Gastrocnemius medialis (tissue), 4 donors: ENCODE data around the gene S1PR5. TPM values are rescaled to one million over a fixed set of nuclear protein-coding genes. Genes with fewer than 3 reads are reported as not detected.

Experiments used
- ATAC-seq, 2 donors: fragments of 150-250 bp; one replicate each; pipeline ENCODE4 v1.9.1; 2016
- DNase-seq, 2 donors: peaks; one replicate each; pipeline ENCODE4 v3.0.0-alpha.2; 2019
- H3K27ac ChIP-seq, 4 donors: fragments of 200-600 bp; sonication (generic); 1 replicate in 1 of 4; 2 replicates in 3 of 4; pipeline ENCODE4 v1.5.1; 2016 to 2018; ENCODE audit warnings: mild to moderate bottlenecking in 2 of 4, moderate library complexity in 1 of 4
- H3K27me3 ChIP-seq, 3 donors: fragments of 200-600 bp; sonication (generic) in 2 of 3; 1 replicate in 1 of 3; 2 replicates in 2 of 3; pipeline versions ENCODE4 v1.5.1 to v1.6.0; 2016 to 2019; ENCODE audit warnings: mild to moderate bottlenecking in 1 of 3, moderate library complexity in 1 of 3
- H3K36me3 ChIP-seq, 2 donors: fragments of 200-600 bp; sonication (generic) in 1 of 2; one replicate each; pipeline ENCODE4 v1.5.1; 2017 to 2018
- H3K4me1 ChIP-seq, 2 donors: fragments of 200-600 bp; sonication (generic) in 1 of 2; one replicate each; pipeline ENCODE4 v1.5.1; 2016 to 2017; ENCODE audit warnings: mild to moderate bottlenecking in 2 of 2
- H3K4me3 ChIP-seq, 4 donors: fragments of 200-600 bp; sonication (generic) in 3 of 4; 1 replicate in 1 of 4; 2 replicates in 3 of 4; pipeline ENCODE4 v1.5.1; 2016 to 2019; ENCODE audit warnings: mild to moderate bottlenecking in 2 of 4
- H3K9me3 ChIP-seq, 3 donors: fragments of 200-600 bp; sonication (generic) in 2 of 3; 1 replicate in 1 of 3; 2 replicates in 2 of 3; pipeline ENCODE4 v1.5.1; 2016 to 2019
- CTCF ChIP-seq, 5 experiments: fragments of 450-650 bp in 3 of 5; fragments of 200-600 bp in 2 of 5; sonication (generic) in 2 of 5; IDR thresholded peaks in 4 of 5; conservative IDR thresholded peaks in 1 of 5; 1 replicate in 4 of 5; 2 replicates in 1 of 5; pipeline ENCODE4 v1.5.1; 2016 to 2019; ENCODE audit warnings: antibody characterized with exemption in 5 of 5, mild to moderate bottlenecking in 3 of 5, moderate library complexity in 3 of 5
- POLR2A ChIP-seq, 2 donors: fragments of 450-650 bp; IDR thresholded peaks; one replicate each; pipeline ENCODE4 v1.6.1; 2017; ENCODE audit warnings: antibody characterized with exemption in 2 of 2, mild to moderate bottlenecking in 2 of 2, moderate library complexity in 2 of 2
- in situ Hi-C, 4 donors: fragments of 200-750 bp; cut with MboI; loops; one replicate each; pipeline versions ENCODE4 v1.15.0 to v1.8.0; 2017; ENCODE audit warnings: low sequenced_read_pairs in 4 of 4
- intact Hi-C: fragments of 100-400 bp; cut with DNase I; formaldehyde crosslinking; loops from one replicate; pipeline ENCODE4 v1.15.1; 2023; ENCODE audit warnings: low total_unique reads
- total RNA-seq, 4 donors: library from RNA; depleted of rRNA; stranded (reverse); fragments of >200 nt; gene quantifications; one replicate each; pipeline versions ENCODE4 v1.1.0 to v1.2.3, GENCODE V29; 2016

Gene S1PR5, protein sequence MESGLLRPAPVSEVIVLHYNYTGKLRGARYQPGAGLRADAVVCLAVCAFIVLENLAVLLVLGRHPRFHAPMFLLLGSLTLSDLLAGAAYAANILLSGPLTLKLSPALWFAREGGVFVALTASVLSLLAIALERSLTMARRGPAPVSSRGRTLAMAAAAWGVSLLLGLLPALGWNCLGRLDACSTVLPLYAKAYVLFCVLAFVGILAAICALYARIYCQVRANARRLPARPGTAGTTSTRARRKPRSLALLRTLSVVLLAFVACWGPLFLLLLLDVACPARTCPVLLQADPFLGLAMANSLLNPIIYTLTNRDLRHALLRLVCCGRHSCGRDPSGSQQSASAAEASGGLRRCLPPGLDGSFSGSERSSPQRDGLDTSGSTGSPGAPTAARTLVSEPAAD
- not detected for total RNA-seq

- intact Hi-C loops, result no loop called here
- Histone ChIP-seq H3K27me3 (peaks cover 65 to 74% (median 69%) of the 10 kb centered on the region in 3 donors), H3K36me3 (no peaks in the 10 kb centered on the region), H3K9me3 (no peaks in the 10 kb centered on the region), H3K4me1 (peaks cover 3 to 8% of the 10 kb centered on the region in 2 donors), H3K4me3 (peak within 1 kb of the TSS in 2 of 4 donors; percentile 24 to 27), H3K27ac (no peak within 1 kb of the TSS)
- ATAC-seq (no peak), DNase-seq (no peak)
- in situ Hi-C loops, result no loop called here
- TF ChIP-seq CTCF (IDR thresholded peaks at IDR 0.05 in 4 of 5, conservative IDR thresholded peaks at IDR 0.05 in 1 of 5) (no peak), POLR2A (IDR thresholded peaks at IDR 0.05) (no peak)
Measured at GRCh38 chr19:10517361-10517759, at the start of gene S1PR5. Gene S1PR5, minus strand, starts transcription at chr19:10517447. Its CDS starts 2,436 bp downstream, at chr19:10515011.

DNA sequence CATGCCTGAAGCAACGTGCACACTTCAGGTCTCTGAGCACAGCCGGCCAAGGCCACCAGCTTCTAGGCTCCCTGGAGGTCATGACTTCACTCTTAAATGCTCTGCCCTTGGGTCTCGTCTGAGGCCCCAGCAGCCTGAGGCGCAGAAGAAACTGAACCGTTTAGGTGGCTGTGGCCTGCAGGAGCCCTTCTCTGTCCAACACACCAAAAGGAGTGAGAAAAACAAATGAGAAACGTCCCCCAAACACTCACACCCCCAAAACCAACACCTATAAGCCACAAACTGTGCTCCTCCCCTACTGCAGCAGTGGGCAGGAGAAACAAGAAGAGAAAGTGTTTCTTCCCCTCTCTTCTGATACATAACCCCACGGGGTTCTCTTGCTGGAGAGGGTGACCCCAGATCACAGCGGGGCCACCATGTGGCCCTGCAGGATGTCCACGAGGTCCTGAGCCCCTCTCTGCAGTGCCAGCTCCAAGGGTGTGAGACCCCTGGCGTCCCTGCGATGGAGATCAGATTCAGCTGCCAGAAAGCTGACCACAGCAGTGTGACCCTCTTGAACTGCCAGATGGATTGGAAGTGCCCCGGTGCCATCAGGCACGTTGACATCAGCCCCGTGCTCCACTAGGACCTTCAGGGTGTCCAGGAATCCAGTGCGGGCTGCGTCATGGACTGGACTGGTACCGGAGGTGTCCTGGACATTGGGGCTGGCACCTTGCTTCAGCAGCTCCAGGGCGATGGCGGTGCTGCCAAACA is 49.6 kb upstream of the S1PR5 start:
- H3K4me3 ChIP-seq, result peak overlapping the region; percentile 68 to 94 (median 86)
- no peaks in the 10 kb centered on the region for H3K27me3 ChIP-seq
- peaks cover 34 to 35% of the 10 kb centered on the region in 2 donors for H3K4me1 ChIP-seq
- ATAC-seq (no peak), DNase-seq (no peak)
- intact Hi-C loops (loop anchor here (1.0 to 10.0 kb wide), 4 partner anchors 24 to 305 kb away; partner anchors contain the start of genes ATG4D, CARM1, ILF3 and TMED1), in situ Hi-C loops (loop anchor here in 2 of 4 donors (10.0 to 25.0 kb wide), 2 partner anchors 62 to 155 kb away; partner anchors contain the start of genes CDC37 (in 1 of the 2), KEAP1 (in 1 of the 2) and PDE4A (in 1 of the 2))
- TF ChIP-seq CTCF (IDR thresholded peaks at IDR 0.05 in 4 of 5, conservative IDR thresholded peaks at IDR 0.05 in 1 of 5) (no peak), POLR2A (IDR thresholded peaks at IDR 0.05) (no peak)
- H3K9me3 ChIP-seq, result no peaks in the 10 kb centered on the region
- peak overlapping the region; percentile 84 to 92 (median 92) for H3K27ac ChIP-seq
- H3K36me3 ChIP-seq, result peaks cover 0 to 3% of the 10 kb centered on the region in 2 donors

- H3K27me3 ChIP-seq, result no peaks in the 10 kb centered on the region
- peaks cover 34 to 35% of the 10 kb centered on the region in 2 donors for H3K4me1 ChIP-seq
- H3K36me3 ChIP-seq, result peaks cover 0 to 3% of the 10 kb centered on the region in 2 donors
- intact Hi-C loops (loop anchor here (1.0 to 10.0 kb wide), 4 partner anchors 23 to 306 kb away; partner anchors contain the start of genes ATG4D, CARM1, ILF3 and TMED1), in situ Hi-C loops (loop anchor here in 2 of 4 donors (10.0 to 25.0 kb wide), 2 partner anchors 62 to 154 kb away; partner anchors contain the start of genes CDC37 (in 1 of the 2), KEAP1 (in 1 of the 2) and PDE4A (in 1 of the 2))
- peak overlapping the region; percentile 68 to 94 (median 86) for H3K4me3 ChIP-seq
- TF ChIP-seq POLR2A (IDR thresholded peaks at IDR 0.05) (no peak), CTCF (IDR thresholded peaks at IDR 0.05 in 4 of 5, conservative IDR thresholded peaks at IDR 0.05 in 1 of 5) (no peak)
- H3K27ac ChIP-seq, result peak overlapping the region; percentile 84 to 92 (median 92)
- no peaks in the 10 kb centered on the region for H3K9me3 ChIP-seq
- ATAC-seq (no peak), DNase-seq (no peak)
Measured at GRCh38 chr19:10566408-10566657, 49.1 kb upstream of the S1PR5 start.

DNA sequence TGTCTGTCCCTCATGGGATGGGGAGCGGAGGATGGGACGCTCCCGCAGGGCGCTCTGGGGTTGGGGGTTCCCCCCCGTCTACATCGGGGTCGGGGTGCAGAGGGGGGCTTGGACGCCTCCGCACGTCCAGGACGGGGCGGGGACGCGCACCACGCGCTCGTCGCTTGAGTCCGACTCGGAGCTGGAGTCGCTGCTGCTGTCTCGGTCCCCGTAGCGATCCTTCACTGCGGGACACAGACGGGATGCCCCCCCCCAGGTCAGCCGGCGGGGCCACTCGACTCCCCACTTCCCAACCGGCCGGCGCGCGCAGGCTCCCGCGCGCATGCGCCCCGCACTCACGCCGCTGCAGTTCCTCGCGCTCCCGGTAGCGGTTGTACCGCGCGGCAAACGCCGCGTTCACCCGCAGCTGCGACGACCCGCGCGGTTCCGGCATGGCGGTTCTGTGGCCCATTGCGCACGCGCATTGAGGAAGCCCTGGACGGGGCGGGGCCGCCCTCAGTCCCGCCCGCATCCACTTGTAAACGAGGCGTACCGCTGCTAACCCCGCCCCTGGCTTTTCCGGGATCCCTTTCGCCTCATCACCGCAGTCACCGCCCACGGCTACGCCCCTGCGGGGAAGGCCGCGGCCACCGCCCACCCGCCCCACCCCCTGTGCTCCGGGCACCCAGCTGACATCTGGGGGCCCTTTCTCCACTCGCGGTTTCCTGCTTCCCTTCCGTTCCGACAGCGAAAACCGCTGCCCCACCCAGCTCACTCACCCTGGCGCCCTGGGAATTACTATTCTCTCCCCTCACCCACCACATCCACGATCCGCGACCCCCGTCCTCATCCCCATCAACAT is 48.5 kb upstream of the S1PR5 start, which contains the start of gene KRI1:
Gene KRI1 (minus strand): TSS at position 444 of the 841 bp plus-strand sequence. CDS start 11 bp downstream, at position 433.
- TF ChIP-seq CTCF (IDR thresholded peaks at IDR 0.05 in 4 of 5, conservative IDR thresholded peaks at IDR 0.05 in 1 of 5) (peak; percentile 34 to 75 (median 55)), POLR2A (IDR thresholded peaks at IDR 0.05) (peak; percentile 80 to 94)
- in situ Hi-C loops (loop anchor here in 2 of 4 donors (10.0 to 25.0 kb wide), 2 partner anchors 61 to 153 kb away; partner anchors contain the start of genes CDC37 (in 1 of the 2), KEAP1 (in 1 of the 2) and PDE4A (in 1 of the 2)), intact Hi-C loops (loop anchor here (1.0 to 10.0 kb wide), 4 partner anchors 22 to 307 kb away; partner anchors contain the start of genes ATG4D, CARM1, ILF3 and TMED1)
- peak within 1 kb of the TSS; percentile 84 to 92 (median 92) for H3K27ac ChIP-seq
- ATAC-seq, result peak; percentile 77 to 80
- peaks cover 0 to 3% of the 10 kb centered on the region in 2 donors for H3K36me3 ChIP-seq
- H3K4me3 ChIP-seq, result peak within 1 kb of the TSS; percentile 68 to 94 (median 86)
- H3K4me1 ChIP-seq, result peaks cover 34 to 35% of the 10 kb centered on the region in 2 donors
- DNase-seq, result peak; percentile 97
- no peaks in the 10 kb centered on the region for H3K27me3 ChIP-seq
- H3K9me3 ChIP-seq, result no peaks in the 10 kb centered on the region
